GM06990 (cell line): ENCODE results near the gene PSMB10.

Experiments
- DNase-seq: peaks from one replicate; pipeline ENCODE4 v3.0.0-alpha.2; 2011; ENCODE audit not compliant: insufficient read length; ENCODE audit errors: extremely low read depth
- H3K27me3 ChIP-seq: replicated peaks from 2 replicates; pipeline ENCODE4 v1.6.0; 2011; ENCODE audit warnings: low read length; ENCODE audit not compliant: control insufficient read depth, insufficient read depth
- H3K36me3 ChIP-seq: 2 replicates; pipeline ENCODE4 v1.5.1; 2011; ENCODE audit warnings: low read length; ENCODE audit not compliant: control insufficient read depth, insufficient read depth
- H3K4me3 ChIP-seq: replicated peaks from 2 replicates; pipeline ENCODE4 v1.5.1; 2011; ENCODE audit warnings: low read depth, mild to moderate bottlenecking, control low read depth, low read length
- TF ChIP-seq, protein P1 (sequence below): IDR thresholded peaks from 2 replicates; pipeline ENCODE4 v1.5.1; 2011; ENCODE audit warnings: low read length, control low read depth, mild to moderate bottlenecking, inconsistent platforms; ENCODE audit not compliant: insufficient read depth, poor library complexity, severe bottlenecking

PSMB10 gene

GRCh38 chr16:67888331-67888730 is 48.3 kb downstream of the PSMB10 start:
- TF ChIP-seq, protein P1, sequence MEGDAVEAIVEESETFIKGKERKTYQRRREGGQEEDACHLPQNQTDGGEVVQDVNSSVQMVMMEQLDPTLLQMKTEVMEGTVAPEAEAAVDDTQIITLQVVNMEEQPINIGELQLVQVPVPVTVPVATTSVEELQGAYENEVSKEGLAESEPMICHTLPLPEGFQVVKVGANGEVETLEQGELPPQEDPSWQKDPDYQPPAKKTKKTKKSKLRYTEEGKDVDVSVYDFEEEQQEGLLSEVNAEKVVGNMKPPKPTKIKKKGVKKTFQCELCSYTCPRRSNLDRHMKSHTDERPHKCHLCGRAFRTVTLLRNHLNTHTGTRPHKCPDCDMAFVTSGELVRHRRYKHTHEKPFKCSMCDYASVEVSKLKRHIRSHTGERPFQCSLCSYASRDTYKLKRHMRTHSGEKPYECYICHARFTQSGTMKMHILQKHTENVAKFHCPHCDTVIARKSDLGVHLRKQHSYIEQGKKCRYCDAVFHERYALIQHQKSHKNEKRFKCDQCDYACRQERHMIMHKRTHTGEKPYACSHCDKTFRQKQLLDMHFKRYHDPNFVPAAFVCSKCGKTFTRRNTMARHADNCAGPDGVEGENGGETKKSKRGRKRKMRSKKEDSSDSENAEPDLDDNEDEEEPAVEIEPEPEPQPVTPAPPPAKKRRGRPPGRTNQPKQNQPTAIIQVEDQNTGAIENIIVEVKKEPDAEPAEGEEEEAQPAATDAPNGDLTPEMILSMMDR: no peak
- no peaks in the 10 kb centered on the region for H3K27me3 ChIP-seq
- peaks cover 11% of the 10 kb centered on the region for H3K36me3 ChIP-seq
- H3K4me3 ChIP-seq: no peak overlapping the region
- no peak for DNase-seq

GRCh38 chr16:67886387-67886786 is 50.3 kb downstream of the PSMB10 start:
- H3K4me3 ChIP-seq: no peak overlapping the region
- H3K27me3 ChIP-seq: no peaks in the 10 kb centered on the region
- TF ChIP-seq, protein P1: no peak
- H3K36me3 ChIP-seq: peaks cover 24% of the 10 kb centered on the region
- DNase-seq: no peak

- Histone ChIP-seq H3K27me3 (no peaks in the 10 kb centered on the region), H3K4me3 (no peak overlapping the region), H3K36me3 (peaks cover 28% of the 10 kb centered on the region)
- no peak for DNase-seq
- TF ChIP-seq, protein P1: no peak
Measured at GRCh38 chr16:67885976-67886375, 50.7 kb downstream of the PSMB10 start.

DNA sequence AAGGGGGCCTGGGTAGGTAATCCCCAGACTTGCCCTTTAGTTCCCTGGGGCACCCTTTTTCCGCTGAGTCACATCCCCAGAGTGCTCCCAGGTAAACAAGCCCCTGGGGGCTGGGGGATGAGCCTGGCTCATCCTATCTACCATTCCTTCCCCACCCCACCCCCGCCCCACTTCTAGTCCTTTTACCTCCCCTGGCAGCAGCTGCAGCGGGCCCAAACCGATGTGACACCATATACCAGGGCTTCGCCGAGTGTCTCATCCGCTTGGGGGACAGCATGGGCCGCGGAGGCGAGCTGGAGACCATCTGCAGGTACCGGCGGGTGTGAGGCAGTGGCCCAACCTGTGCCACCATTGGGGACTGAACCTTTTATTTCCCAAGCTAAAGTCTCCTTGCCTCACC is 51.1 kb downstream of the PSMB10 start:
- no peak overlapping the region for H3K4me3 ChIP-seq
- no peaks in the 10 kb centered on the region for H3K27me3 ChIP-seq
- peaks cover 32% of the 10 kb centered on the region for H3K36me3 ChIP-seq
- no peak for DNase-seq
- TF ChIP-seq, protein P1: no peak

DNA sequence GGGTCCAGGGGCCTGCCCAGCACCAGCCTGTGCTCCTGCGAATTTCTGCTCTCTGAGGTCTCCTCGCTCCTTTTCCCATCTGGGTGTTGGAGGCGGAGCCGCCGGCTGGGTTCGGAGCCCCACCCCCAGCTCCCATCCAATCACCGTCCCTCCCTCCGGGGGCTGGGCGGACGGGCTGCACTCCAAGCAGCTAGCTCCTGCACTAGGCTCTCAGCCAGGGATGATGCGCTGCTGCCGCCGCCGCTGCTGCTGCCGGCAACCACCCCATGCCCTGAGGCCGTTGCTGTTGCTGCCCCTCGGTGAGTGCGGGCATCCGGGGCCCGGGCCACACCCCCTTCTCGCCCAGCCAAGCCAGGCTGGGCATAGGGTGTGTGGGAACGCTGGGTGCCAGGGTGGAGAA is 52.0 kb downstream of the PSMB10 start, which contains the start of gene NRN1L:
Gene NRN1L (plus strand): TSS at position 202 of the 400 bp plus-strand sequence. CDS start 19 bp downstream, at position 221.
- Histone ChIP-seq H3K4me3 (no peak within 1 kb of the TSS), H3K27me3 (no peaks in the 10 kb centered on the region), H3K36me3 (peaks cover 41% of the 10 kb centered on the region)
- TF ChIP-seq, protein P1: no peak
- DNase-seq: no peak
